Measurements from ENCODE around the gene GLB1L3. TPM values are rescaled to one million over a fixed set of nuclear protein-coding genes. Genes with fewer than 3 reads are reported as not detected.

GLB1L3 gene
- total and polyA plus RNA-seq, 2 of the 4 experiments (the other 2 are of a cell fraction) = not detected

DNA sequence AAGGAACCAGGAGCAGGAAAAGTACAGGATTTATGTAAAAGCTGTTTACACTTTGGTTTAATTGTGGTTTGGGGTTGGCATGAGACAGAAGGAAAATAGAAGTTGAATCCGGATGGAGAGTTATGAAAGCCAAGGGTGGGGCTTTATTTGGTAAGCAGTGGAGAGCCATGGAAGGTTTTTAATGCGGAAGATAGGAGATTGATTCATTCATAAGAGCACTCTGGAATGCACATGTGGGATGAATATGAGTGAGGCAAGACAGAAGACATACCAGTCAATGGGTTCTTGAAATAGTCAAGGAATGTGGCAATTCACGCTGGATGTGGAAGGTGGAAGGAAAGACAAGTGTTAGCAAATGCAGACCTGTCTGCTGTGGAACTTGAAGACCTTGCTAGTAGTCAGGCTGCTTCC lies 9.3 kb upstream of the GLB1L3 start:
- Histone ChIP-seq H3K9me3 (ENCODE audit: control insufficient read depth, insufficient read depth, low read length) (no peaks in the 10 kb centered on the region), H3K23ac (ENCODE audit: low read depth, low read length) (no peak overlapping the region), H3K18ac (ENCODE audit: low read depth, low read length) (no peak overlapping the region), H3K4ac (ENCODE audit: low read depth, low read length) (no peak overlapping the region), H3K36me3 (ENCODE audit: control insufficient read depth, insufficient read depth, low read length) (peaks cover 16% of the 10 kb centered on the region), H4K91ac (ENCODE audit: insufficient read depth, low read depth, low read length) (no peak overlapping the region), H2AK5ac (ENCODE audit: low read depth, low read length) (no peak overlapping the region), H3K4me2 (ENCODE audit: low read depth, low read length) (no peak overlapping the region), H2BK20ac (ENCODE audit: low read depth, low read length) (no peak overlapping the region), H3K14ac (replicated peaks; ENCODE audit: low read depth, low read length) (no peak overlapping the region), H4K5ac (ENCODE audit: low read depth, low read length) (no peak overlapping the region), H4K8ac (ENCODE audit: low read depth in 2 of 2, low read length in 2 of 2) (no peak overlapping the region), H3K27ac (ENCODE audit: insufficient read depth, low read length) (no peak overlapping the region), H3K9ac (ENCODE audit: low read depth, low read length) (no peak overlapping the region), H3K56ac (ENCODE audit: extremely low read depth, insufficient read depth, low read length) (no peak overlapping the region), H2AFZ (replicated peaks; ENCODE audit: low read length, poor library complexity) (no peak overlapping the region), H4K20me1 (ENCODE audit: insufficient read depth, low read length) (no peaks in the 10 kb centered on the region; the same call in 1 of the 2 replicates), H3K4me1 (ENCODE audit: control insufficient read depth, insufficient read depth, low read length) (peaks cover 4% of the 10 kb centered on the region), H2BK120ac (ENCODE audit: low read depth, low read length) (no peak overlapping the region), H2BK5ac (ENCODE audit: low read depth, low read length, poor library complexity, severe bottlenecking) (no peak overlapping the region), H3K4me3 (ENCODE audit: insufficient read depth, low read depth, low read length) (no peak overlapping the region), H2AK9ac (replicated peaks; ENCODE audit: low read depth, low read length, poor library complexity) (no peak overlapping the region), H2BK15ac (ENCODE audit: low read depth, low read length) (no peak overlapping the region), H3K9me1 (ENCODE audit: insufficient read depth, low read length) (no peaks in the 10 kb centered on the region), H3K79me1 (ENCODE audit: low read depth in 1 of 2, low read length in 2 of 2) (no peaks in the 10 kb centered on the region), H3K27me3 (ENCODE audit: control insufficient read depth, insufficient read depth, low read length) (peaks cover 13% of the 10 kb centered on the region; the same call in 1 of the 2 replicates)
- in situ Hi-C loops (cut with MboI; ENCODE audit: low sequenced_read_pairs) = no loop called here
- ChIA-PET CTCF (no interaction called here), POLR2A (ENCODE audit: unreplicated experiment) (interaction anchor here (0.6 kb wide), 1 partner anchor 42 kb away, joined by 3 read pairs; the partner anchor contains the start of gene VPS26B)
- DNase-seq = peak; percentile 72
- TF ChIP-seq RAD21 (IDR thresholded peaks at IDR 0.05; ENCODE audit: low read length) (no peak), CEBPB (IDR thresholded peaks at IDR 0.05; ENCODE audit: low read depth, low read length) (peak; percentile 68)
- peak; percentile 85 for ATAC-seq (ENCODE audit: low read depth)
- intact Hi-C loops (cut with micrococcal nuclease) = no loop called here
- BruUV-seq (replicated peaks) = no TSS peak
- WGBS, 2 experiments (ENCODE audit: extremely low coverage in 2 of 2, insufficient read length in 1 of 2) = 10% methylated on average over 2 of the region's 3 CpGs; no CpG with 5 or more reads in 1 of the 2 experiments
- dilution Hi-C loops (cut with HindIII; ENCODE audit: low sequenced_read_pairs, unreplicated experiment) = no loop called here

All from IMR-90 (cell line).